ENCODE results near the gene MOGAT2.

Gene MOGAT2

DNA sequence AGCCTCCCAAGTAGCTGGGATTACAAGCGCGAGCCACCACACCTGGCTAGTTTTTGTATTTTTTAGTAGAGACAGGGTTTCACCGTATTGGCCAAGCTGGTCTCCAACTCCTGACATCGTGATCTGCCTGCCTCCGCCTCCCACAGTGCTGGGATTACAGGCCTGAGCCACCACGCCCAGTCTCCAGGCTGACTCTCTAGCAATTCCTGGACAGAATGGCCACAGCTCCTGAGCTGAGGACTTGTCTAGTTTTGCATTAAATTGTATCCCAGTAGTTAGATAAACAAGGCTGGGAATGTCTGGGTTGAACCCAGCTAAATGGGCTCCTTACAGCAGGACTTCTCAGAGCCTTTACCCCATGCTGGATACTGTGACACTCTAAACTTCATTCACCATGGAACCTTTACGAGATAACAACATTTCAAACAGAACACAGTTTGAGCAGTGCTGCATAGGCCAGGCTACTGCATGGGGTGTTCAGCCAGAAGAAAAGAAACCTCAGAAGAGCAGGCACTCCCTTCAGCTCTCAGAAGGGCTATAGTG, 13.9 kb upstream of the MOGAT2 start:
- no peak for TF ChIP-seq GLIS3 (CRISPR knock-in tag; IDR thresholded peaks at IDR 0.05)
- TF ChIP-seq, protein P1, sequence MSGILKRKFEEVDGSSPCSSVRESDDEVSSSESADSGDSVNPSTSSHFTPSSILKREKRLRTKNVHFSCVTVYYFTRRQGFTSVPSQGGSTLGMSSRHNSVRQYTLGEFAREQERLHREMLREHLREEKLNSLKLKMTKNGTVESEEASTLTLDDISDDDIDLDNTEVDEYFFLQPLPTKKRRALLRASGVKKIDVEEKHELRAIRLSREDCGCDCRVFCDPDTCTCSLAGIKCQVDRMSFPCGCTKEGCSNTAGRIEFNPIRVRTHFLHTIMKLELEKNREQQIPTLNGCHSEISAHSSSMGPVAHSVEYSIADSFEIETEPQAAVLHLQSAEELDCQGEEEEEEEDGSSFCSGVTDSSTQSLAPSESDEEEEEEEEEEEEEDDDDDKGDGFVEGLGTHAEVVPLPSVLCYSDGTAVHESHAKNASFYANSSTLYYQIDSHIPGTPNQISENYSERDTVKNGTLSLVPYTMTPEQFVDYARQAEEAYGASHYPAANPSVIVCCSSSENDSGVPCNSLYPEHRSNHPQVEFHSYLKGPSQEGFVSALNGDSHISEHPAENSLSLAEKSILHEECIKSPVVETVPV (CRISPR knock-in tag; IDR thresholded peaks at IDR 0.05): no peak

DNA sequence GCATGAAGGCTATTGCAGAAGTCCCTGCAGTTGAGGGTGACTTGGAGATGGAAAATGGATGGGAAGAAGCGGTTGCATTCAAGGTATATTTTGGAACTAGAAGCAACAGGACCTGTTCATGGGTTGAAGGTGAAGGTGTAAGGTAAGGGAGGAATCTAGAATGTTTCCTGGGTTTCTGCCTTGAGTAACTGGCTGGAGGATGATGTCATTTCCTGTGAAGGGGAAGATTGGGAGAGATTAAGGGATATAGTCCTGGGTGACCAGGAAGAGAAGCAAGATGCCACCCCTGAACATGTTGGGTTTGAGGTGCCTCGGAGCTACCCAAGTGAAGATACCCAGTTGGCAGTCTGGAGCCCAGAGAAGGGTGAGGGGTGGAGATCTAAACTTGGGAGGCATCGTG, 12.1 kb upstream of the MOGAT2 start:
- no peak for ATAC-seq
- TF ChIP-seq, protein P2, sequence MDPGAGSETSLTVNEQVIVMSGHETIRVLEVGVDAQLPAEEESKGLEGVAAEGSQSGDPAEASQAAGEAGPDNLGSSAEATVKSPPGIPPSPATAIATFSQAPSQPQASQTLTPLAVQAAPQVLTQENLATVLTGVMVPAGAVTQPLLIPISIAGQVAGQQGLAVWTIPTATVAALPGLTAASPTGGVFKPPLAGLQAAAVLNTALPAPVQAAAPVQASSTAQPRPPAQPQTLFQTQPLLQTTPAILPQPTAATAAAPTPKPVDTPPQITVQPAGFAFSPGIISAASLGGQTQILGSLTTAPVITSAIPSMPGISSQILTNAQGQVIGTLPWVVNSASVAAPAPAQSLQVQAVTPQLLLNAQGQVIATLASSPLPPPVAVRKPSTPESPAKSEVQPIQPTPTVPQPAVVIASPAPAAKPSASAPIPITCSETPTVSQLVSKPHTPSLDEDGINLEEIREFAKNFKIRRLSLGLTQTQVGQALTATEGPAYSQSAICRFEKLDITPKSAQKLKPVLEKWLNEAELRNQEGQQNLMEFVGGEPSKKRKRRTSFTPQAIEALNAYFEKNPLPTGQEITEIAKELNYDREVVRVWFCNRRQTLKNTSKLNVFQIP (CRISPR knock-in tag; IDR thresholded peaks at IDR 0.05; ENCODE audit: borderline replicate concordance, low read depth): no peak
- TF ChIP-seq GLIS3 (CRISPR knock-in tag; IDR thresholded peaks at IDR 0.05) (no peak), ESRRG (CRISPR knock-in tag; IDR thresholded peaks at IDR 0.05) (no peak), OSR1 (CRISPR knock-in tag; IDR thresholded peaks at IDR 0.05) (no peak), ZNF565 (CRISPR knock-in tag; conservative IDR thresholded peaks at IDR 0.05; ENCODE audit: low read depth) (no peak), ARNTL (CRISPR knock-in tag; IDR thresholded peaks at IDR 0.05; ENCODE audit: borderline replicate concordance, low read depth) (no peak), ZNF70 (CRISPR knock-in tag; IDR thresholded peaks at IDR 0.05) (no peak), SNAI2 (CRISPR knock-in tag; IDR thresholded peaks at IDR 0.05) (no peak), RARB (CRISPR knock-in tag; IDR thresholded peaks at IDR 0.05) (no peak), ZNF8 (CRISPR knock-in tag; IDR thresholded peaks at IDR 0.05) (no peak), TCF4 (CRISPR knock-in tag; IDR thresholded peaks at IDR 0.05; ENCODE audit: borderline replicate concordance) (no peak), CSDC2 (CRISPR knock-in tag; IDR thresholded peaks at IDR 0.05) (no peak), PPARA (CRISPR knock-in tag; IDR thresholded peaks at IDR 0.05; ENCODE audit: borderline replicate concordance) (no peak), TOX (CRISPR knock-in tag; IDR thresholded peaks at IDR 0.05; ENCODE audit: borderline replicate concordance) (no peak), BACH2 (CRISPR knock-in tag; IDR thresholded peaks at IDR 0.05; ENCODE audit: borderline replicate concordance) (no peak), ZFP30 (CRISPR knock-in tag; IDR thresholded peaks at IDR 0.05) (no peak)
- TF ChIP-seq, protein P1 (CRISPR knock-in tag; IDR thresholded peaks at IDR 0.05): no peak
- TF ChIP-seq, protein P3, sequence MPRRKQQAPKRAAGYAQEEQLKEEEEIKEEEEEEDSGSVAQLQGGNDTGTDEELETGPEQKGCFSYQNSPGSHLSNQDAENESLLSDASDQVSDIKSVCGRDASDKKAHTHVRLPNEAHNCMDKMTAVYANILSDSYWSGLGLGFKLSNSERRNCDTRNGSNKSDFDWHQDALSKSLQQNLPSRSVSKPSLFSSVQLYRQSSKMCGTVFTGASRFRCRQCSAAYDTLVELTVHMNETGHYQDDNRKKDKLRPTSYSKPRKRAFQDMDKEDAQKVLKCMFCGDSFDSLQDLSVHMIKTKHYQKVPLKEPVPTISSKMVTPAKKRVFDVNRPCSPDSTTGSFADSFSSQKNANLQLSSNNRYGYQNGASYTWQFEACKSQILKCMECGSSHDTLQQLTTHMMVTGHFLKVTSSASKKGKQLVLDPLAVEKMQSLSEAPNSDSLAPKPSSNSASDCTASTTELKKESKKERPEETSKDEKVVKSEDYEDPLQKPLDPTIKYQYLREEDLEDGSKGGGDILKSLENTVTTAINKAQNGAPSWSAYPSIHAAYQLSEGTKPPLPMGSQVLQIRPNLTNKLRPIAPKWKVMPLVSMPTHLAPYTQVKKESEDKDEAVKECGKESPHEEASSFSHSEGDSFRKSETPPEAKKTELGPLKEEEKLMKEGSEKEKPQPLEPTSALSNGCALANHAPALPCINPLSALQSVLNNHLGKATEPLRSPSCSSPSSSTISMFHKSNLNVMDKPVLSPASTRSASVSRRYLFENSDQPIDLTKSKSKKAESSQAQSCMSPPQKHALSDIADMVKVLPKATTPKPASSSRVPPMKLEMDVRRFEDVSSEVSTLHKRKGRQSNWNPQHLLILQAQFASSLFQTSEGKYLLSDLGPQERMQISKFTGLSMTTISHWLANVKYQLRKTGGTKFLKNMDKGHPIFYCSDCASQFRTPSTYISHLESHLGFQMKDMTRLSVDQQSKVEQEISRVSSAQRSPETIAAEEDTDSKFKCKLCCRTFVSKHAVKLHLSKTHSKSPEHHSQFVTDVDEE (CRISPR knock-in tag; IDR thresholded peaks at IDR 0.05): no peak
- TF ChIP-seq, protein P4, sequence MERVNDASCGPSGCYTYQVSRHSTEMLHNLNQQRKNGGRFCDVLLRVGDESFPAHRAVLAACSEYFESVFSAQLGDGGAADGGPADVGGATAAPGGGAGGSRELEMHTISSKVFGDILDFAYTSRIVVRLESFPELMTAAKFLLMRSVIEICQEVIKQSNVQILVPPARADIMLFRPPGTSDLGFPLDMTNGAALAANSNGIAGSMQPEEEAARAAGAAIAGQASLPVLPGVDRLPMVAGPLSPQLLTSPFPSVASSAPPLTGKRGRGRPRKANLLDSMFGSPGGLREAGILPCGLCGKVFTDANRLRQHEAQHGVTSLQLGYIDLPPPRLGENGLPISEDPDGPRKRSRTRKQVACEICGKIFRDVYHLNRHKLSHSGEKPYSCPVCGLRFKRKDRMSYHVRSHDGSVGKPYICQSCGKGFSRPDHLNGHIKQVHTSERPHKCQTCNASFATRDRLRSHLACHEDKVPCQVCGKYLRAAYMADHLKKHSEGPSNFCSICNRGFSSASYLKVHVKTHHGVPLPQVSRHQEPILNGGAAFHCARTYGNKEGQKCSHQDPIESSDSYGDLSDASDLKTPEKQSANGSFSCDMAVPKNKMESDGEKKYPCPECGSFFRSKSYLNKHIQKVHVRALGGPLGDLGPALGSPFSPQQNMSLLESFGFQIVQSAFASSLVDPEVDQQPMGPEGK (CRISPR knock-in tag; IDR thresholded peaks at IDR 0.05; ENCODE audit: borderline replicate concordance): no peak
- TF ChIP-seq, protein P5, sequence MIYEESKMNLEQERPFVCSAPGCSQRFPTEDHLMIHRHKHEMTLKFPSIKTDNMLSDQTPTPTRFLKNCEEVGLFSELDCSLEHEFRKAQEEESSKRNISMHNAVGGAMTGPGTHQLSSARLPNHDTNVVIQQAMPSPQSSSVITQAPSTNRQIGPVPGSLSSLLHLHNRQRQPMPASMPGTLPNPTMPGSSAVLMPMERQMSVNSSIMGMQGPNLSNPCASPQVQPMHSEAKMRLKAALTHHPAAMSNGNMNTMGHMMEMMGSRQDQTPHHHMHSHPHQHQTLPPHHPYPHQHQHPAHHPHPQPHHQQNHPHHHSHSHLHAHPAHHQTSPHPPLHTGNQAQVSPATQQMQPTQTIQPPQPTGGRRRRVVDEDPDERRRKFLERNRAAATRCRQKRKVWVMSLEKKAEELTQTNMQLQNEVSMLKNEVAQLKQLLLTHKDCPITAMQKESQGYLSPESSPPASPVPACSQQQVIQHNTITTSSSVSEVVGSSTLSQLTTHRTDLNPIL (CRISPR knock-in tag; IDR thresholded peaks at IDR 0.05; ENCODE audit: low read depth): no peak

More for the DNA sequence above, 13.9 kb upstream of the MOGAT2 start:
- ATAC-seq: no peak

All from SK-N-SH treated with all-trans-retinoic acid at 6 μM for 48 hours (cell line).